Measurements from ENCODE around the gene HEPACAM2. TPM values are rescaled to one million over a fixed set of nuclear protein-coding genes. Genes with fewer than 3 reads are reported as not detected.

HEPACAM2 gene
- total and polyA plus RNA-seq, 2 donors (not counting 3 experiments of a cell fraction or from before 2014, with no cell fraction given): not detected

- FAIRE-seq: no peak
- no peak overlapping the region for H3K9ac ChIP-seq (replicated peaks; ENCODE audit: extremely low read depth, insufficient read depth, low read length)
- H3K9me1 ChIP-seq (replicated peaks; ENCODE audit: control insufficient read depth, extremely low read depth, insufficient read depth, low read length): no peaks in the 10 kb centered on the region
- ChIA-PET POLR2A (no interaction called here), CTCF (interaction anchor here (0.8 to 1.0 kb wide), 2 partner anchors 15 to 103 kb away, joined by 3 read pairs; no protein-coding TSS in a partner anchor)
- no peak overlapping the region for H3K4me2 ChIP-seq (ENCODE audit: insufficient read depth, low read length)
- no peaks in the 10 kb centered on the region for H4K20me1 ChIP-seq (replicated peaks; ENCODE audit: control insufficient read depth, extremely low read depth, insufficient read depth, low read length)
- H3K9me3 ChIP-seq (replicated peaks; ENCODE audit: control insufficient read depth, insufficient read depth, low read length): no peaks in the 10 kb centered on the region
- dilution Hi-C loops (cut with MboI; ENCODE audit: extremely low pct_ligation_motif_present, low sequenced_read_pairs): no loop called here
- BruUV-seq (replicated peaks): no TSS peak
- H3K36me3 ChIP-seq (ENCODE audit: control insufficient read depth in 2 of 2, extremely low read depth in 1 of 2, insufficient read depth in 2 of 2, low read length in 2 of 2): no peaks in the 10 kb centered on the region
- TF ChIP-seq, protein P1, sequence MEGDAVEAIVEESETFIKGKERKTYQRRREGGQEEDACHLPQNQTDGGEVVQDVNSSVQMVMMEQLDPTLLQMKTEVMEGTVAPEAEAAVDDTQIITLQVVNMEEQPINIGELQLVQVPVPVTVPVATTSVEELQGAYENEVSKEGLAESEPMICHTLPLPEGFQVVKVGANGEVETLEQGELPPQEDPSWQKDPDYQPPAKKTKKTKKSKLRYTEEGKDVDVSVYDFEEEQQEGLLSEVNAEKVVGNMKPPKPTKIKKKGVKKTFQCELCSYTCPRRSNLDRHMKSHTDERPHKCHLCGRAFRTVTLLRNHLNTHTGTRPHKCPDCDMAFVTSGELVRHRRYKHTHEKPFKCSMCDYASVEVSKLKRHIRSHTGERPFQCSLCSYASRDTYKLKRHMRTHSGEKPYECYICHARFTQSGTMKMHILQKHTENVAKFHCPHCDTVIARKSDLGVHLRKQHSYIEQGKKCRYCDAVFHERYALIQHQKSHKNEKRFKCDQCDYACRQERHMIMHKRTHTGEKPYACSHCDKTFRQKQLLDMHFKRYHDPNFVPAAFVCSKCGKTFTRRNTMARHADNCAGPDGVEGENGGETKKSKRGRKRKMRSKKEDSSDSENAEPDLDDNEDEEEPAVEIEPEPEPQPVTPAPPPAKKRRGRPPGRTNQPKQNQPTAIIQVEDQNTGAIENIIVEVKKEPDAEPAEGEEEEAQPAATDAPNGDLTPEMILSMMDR (IDR thresholded peaks at IDR 0.05; ENCODE audit: extremely low read depth in 1 of 2, insufficient read depth in 1 of 2, low read depth in 1 of 2, low read length in 2 of 2): no peak
- TF ChIP-seq POLR2AphosphoS5 (IDR thresholded peaks at IDR 0.05; ENCODE audit: insufficient read depth, low read depth, low read length) (no peak), MYC (IDR thresholded peaks at IDR 0.05; ENCODE audit: low read depth, low read length) (no peak), FOS (IDR thresholded peaks at IDR 0.05; ENCODE audit: borderline replicate concordance, insufficient read depth, low read length) (no peak), JUN (IDR thresholded peaks at IDR 0.05; ENCODE audit: borderline replicate concordance, insufficient read depth, insufficient read length, low read depth) (no peak), MAX (IDR thresholded peaks at IDR 0.05; ENCODE audit: insufficient read depth, insufficient read length) (no peak), GATA2 (IDR thresholded peaks at IDR 0.05; ENCODE audit: insufficient read depth, insufficient read length, low read depth, low read length) (no peak), POLR2A (IDR thresholded peaks at IDR 0.05; ENCODE audit: low read depth, low read length) (no peak), EZH2 (IDR thresholded peaks at IDR 0.05; ENCODE audit: borderline replicate concordance, low read depth, low read length, severe bottlenecking) (no peak)
- H3K4me1 ChIP-seq (ENCODE audit: control insufficient read depth, extremely low read depth, insufficient read depth, low read length): no peaks in the 10 kb centered on the region
- no peak overlapping the region for H3K27ac ChIP-seq (ENCODE audit: insufficient read depth, low read depth, low read length)
- intact Hi-C loops (cut with micrococcal nuclease): no loop called here
- no peaks in the 10 kb centered on the region for H3K79me2 ChIP-seq (ENCODE audit: control insufficient read depth, insufficient read depth, low read length)
- H3K4me3 ChIP-seq (replicated peaks in 1 of 3; ENCODE audit: insufficient read depth in 1 of 3, low read depth in 1 of 3, low read length in 3 of 3): no peak overlapping the region
- H2AFZ ChIP-seq (ENCODE audit: low read depth, low read length): no peak overlapping the region
- peaks cover 3 to 39% of the 10 kb centered on the region in 2 experiments for H3K27me3 ChIP-seq (ENCODE audit: control insufficient read depth in 2 of 2, insufficient read depth in 2 of 2, low read length in 2 of 2)
- DNase-seq (ENCODE audit: low read depth, low spot score): no peak
Measured at GRCh38 chr7:93212881-93213280, 13.4 kb downstream of the HEPACAM2 start.

All from endothelial cell of umbilical vein (primary cell).